ENCODE measurements around the gene TTC23.

TTC23 gene

DNA sequence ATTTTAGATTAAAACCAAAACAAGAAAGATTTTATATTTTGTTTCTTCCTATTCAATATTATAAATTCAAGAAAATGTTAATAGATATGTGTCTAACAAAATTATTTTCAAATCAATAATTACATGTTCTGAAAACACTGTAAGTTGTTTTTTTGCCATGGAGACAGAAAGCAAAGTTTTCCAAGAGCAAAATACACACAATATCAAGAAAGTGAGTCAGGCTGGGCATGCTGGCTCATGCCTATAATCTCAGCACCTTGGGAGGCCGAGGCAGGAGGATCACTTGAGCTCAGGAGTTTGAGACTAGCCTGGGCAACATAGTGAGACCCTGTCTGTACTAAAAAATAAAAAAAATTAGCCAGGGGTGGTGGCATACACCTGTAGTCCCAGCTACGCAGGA, 71.7 kb downstream of the TTC23 start:
- TF ChIP-seq EP300 (IDR thresholded peaks at IDR 0.05; ENCODE audit: borderline replicate concordance) (no peak), FOXM1 (IDR thresholded peaks at IDR 0.05; ENCODE audit: borderline replicate concordance, low read depth) (no peak), TCF12 (IDR thresholded peaks at IDR 0.05; ENCODE audit: low read depth) (no peak), CREB1 (IDR thresholded peaks at IDR 0.05; ENCODE audit: low read depth) (no peak), USF1 (IDR thresholded peaks at IDR 0.05) (no peak), TAF1 (IDR thresholded peaks at IDR 0.05; ENCODE audit: low read depth) (no peak), TEAD4 (IDR thresholded peaks at IDR 0.05) (no peak), RAD21 (IDR thresholded peaks at IDR 0.05; ENCODE audit: low read depth) (no peak), YY1 (IDR thresholded peaks at IDR 0.05; ENCODE audit: low read depth) (no peak), EGR1 (IDR thresholded peaks at IDR 0.05) (no peak), NFIC (IDR thresholded peaks at IDR 0.05) (no peak), CEBPB (IDR thresholded peaks at IDR 0.05) (no peak), MAX (IDR thresholded peaks at IDR 0.05) (no peak), REST (IDR thresholded peaks at IDR 0.05; ENCODE audit: low read depth) (no peak), ZBTB7A (IDR thresholded peaks at IDR 0.05; ENCODE audit: low read depth) (no peak)

DNA sequence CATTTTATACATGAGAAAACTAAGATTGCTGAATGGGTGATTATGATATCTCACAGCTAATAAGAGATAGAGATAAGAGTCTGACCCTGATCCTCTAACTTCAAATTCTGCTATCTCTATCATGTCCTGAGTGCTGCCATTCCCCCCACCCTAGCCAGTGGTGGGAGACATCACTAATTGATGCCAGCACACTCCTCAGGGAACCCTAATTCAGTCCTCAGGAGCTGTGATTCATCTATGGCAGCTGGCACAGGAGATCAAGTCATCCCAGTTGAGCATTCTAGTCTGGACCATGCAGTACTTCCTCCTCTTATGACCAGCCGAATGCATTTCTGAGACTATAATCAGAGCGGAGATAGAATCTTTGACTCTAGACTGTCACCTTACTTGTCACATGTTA, 72.6 kb downstream of the TTC23 start:
- TF ChIP-seq CEBPB (IDR thresholded peaks at IDR 0.05) (no peak), CREB1 (IDR thresholded peaks at IDR 0.05; ENCODE audit: low read depth) (no peak), USF1 (IDR thresholded peaks at IDR 0.05) (no peak), MAX (IDR thresholded peaks at IDR 0.05) (no peak), NFIC (IDR thresholded peaks at IDR 0.05) (no peak), FOXM1 (IDR thresholded peaks at IDR 0.05; ENCODE audit: borderline replicate concordance, low read depth) (no peak), RAD21 (IDR thresholded peaks at IDR 0.05; ENCODE audit: low read depth) (no peak), YY1 (IDR thresholded peaks at IDR 0.05; ENCODE audit: low read depth) (no peak), TAF1 (IDR thresholded peaks at IDR 0.05; ENCODE audit: low read depth) (no peak), TCF12 (IDR thresholded peaks at IDR 0.05; ENCODE audit: low read depth) (no peak)

DNA sequence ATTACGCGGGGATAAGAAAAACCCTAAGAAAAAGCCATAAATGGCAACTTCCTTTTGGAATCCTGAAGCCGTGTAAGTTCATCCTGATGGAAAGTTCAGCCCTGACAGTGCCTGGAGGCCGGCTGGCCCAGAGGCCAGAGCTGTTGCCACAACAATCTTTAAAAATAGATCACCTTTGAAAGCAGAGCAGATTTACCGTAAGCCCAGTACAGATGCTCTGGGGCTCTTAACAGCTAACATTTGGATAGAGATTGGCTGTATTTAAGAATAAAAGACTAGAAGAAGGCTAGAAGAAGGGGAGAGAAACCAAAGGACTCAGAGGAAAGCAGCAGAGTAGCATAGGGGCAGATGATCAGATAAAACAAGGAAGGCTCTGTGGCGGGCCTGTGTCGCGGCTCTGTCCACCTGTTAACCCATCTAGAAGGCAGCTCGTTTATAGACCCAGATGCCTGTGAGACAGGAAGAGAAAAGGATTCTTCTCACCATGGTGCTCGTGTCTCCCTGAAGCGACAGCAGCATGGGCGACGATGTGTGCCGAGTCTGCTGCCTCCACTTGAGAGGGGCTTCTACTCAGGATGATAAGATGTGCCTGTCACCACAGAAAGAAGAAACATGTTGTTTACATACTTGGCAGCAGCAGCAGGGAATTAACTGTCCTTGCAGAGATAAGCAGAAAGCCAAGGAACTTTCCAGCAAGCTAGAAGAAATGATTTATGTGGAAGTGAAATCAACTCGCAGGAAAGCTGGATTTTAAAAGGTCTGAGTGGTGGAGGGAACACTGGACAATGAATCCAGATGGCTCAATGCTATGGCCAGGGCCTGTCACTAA, 74.6 kb downstream of the TTC23 start:
- TF ChIP-seq CEBPB (IDR thresholded peaks at IDR 0.05) (no peak), USF1 (IDR thresholded peaks at IDR 0.05) (no peak), REST (IDR thresholded peaks at IDR 0.05; ENCODE audit: low read depth) (no peak)

DNA sequence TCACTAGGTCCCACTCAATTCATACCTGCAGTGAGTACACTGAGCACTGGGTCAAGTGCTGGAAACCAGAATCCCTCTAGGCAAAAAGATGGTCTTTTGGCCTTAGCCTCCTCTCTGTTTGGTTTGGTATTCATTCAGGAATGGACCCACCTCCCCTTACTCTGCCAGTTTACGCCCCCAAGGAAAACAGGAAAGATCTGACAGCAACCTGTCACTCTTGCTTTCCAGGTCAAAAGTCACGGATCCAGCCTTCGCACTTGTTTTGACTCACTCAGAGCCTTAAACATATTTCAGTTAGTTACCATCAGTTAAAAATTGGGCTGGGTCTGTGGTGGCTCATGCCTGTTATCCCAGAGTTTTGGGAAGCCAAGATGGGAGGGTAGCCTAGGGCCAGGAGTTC, 76.4 kb downstream of the TTC23 start:
- TF ChIP-seq CEBPB (IDR thresholded peaks at IDR 0.05) (no peak), YY1 (IDR thresholded peaks at IDR 0.05; ENCODE audit: low read depth) (no peak), EGR1 (IDR thresholded peaks at IDR 0.05) (no peak), EP300 (IDR thresholded peaks at IDR 0.05; ENCODE audit: borderline replicate concordance) (no peak), NFIC (IDR thresholded peaks at IDR 0.05) (no peak), USF1 (IDR thresholded peaks at IDR 0.05) (no peak)

- TF ChIP-seq EGR1 (IDR thresholded peaks at IDR 0.05) (no peak), RAD21 (IDR thresholded peaks at IDR 0.05; ENCODE audit: low read depth) (no peak), FOXM1 (IDR thresholded peaks at IDR 0.05; ENCODE audit: borderline replicate concordance, low read depth) (no peak), YY1 (IDR thresholded peaks at IDR 0.05; ENCODE audit: low read depth) (no peak), MAX (IDR thresholded peaks at IDR 0.05) (no peak), USF1 (IDR thresholded peaks at IDR 0.05) (no peak)
Observed at GRCh38 chr15:99172171-99172570, 77.2 kb downstream of the TTC23 start.
